CD4-positive, alpha-beta T cell treated with Interferon gamma for 1 hour (primary cell): ENCODE data around the gene C6orf15.

ENCODE experiments used
- DNase-seq: peaks from one replicate; pipeline ENCODE4 v3.0.0-alpha.2; 2020

C6orf15 gene

GRCh38 chr6:31065556-31065955 is 46.8 kb downstream of the C6orf15 start:
- DNase-seq, result no peak

GRCh38 chr6:31063906-31064435 is 48.4 kb downstream of the C6orf15 start:
- no peak for DNase-seq
